T-cell (primary cell): ENCODE measurements around the gene SVEP1. TPM values are rescaled to one million over a fixed set of nuclear protein-coding genes. Genes with fewer than 3 reads are reported as not detected.
"Not testable (repeated sequence)": the region's sequence is repeated elsewhere in the genome, so short reads cannot be mapped to it uniquely, and the experiment has no call there.

Experiments used
- ATAC-seq, 4 experiments: fragments of 200-7000 bp in 3 of 4; fragments of 150-1000 bp in 1 of 4; cut with Tn5 transposase; replicated peaks in 1 of 4; 1 replicate in 3 of 4; 2 replicates in 1 of 4; pipeline ENCODE4 v1.10.0; 2021; ENCODE audit warnings: moderate library complexity in 3 of 4, mild to moderate bottlenecking in 2 of 4, moderate number of reproducible peaks in 1 of 4
- CTCF ChIA-PET, 2 donors: fragments of 300-600 bp; sonication (Branson Sonifier 250); formaldehyde crosslinking; loops; one replicate each; lab custom pipeline; 2022; ENCODE audit warnings: antibody characterized with exemption in 2 of 2; lab: Charles Lee
- POLR2A ChIA-PET, 2 donors: fragments of 300-600 bp; sonication (Branson Sonifier 250); formaldehyde crosslinking; loops; one replicate each; lab custom pipeline; 2022; ENCODE audit warnings: antibody characterized with exemption in 2 of 2; lab: Charles Lee
- DNase-seq, 35 experiments: peaks; one replicate each; pipeline versions ENCODE4 v3.0.0 to v3.0.0-alpha.2; 2013 to 2023
- H3K27ac ChIP-seq: one replicate; pipeline ENCODE4 v1.5.1; 2013; ENCODE audit warnings: low read length
- H3K27me3 ChIP-seq, 2 experiments: replicated peaks in 1 of 2; 1 replicate in 1 of 2; 2 replicates in 1 of 2; pipeline versions ENCODE4 v1.6.1 to v1.7.0; 2013; ENCODE audit warnings: low read length in 1 of 2, mixed read lengths in 1 of 2; ENCODE audit not compliant: control insufficient read depth in 2 of 2, insufficient read depth in 2 of 2; ENCODE audit errors: extremely low read depth in 1 of 2
- H3K36me3 ChIP-seq, 2 donors: 1 replicate in 1 of 2; 2 replicates in 1 of 2; pipeline versions ENCODE4 v1.6.1 to v1.7.0; 2013; ENCODE audit warnings: low read length in 1 of 2; ENCODE audit not compliant: control insufficient read depth in 2 of 2, insufficient read depth in 1 of 2; ENCODE audit errors: extremely low read depth in 1 of 2
- H3K4me1 ChIP-seq, 2 experiments: 1 replicate in 1 of 2; 2 replicates in 1 of 2; pipeline versions ENCODE4 v1.6.1 to v1.7.0; 2013; ENCODE audit warnings: low read length in 2 of 2, mixed read lengths in 1 of 2; ENCODE audit not compliant: insufficient read depth in 2 of 2, control insufficient read depth in 1 of 2; ENCODE audit errors: extremely low read depth in 1 of 2
- H3K4me3 ChIP-seq, 2 donors: 1 replicate in 1 of 2; 2 replicates in 1 of 2; pipeline versions ENCODE4 v1.5.1 to v1.7.0; 2013; ENCODE audit warnings: mild to moderate bottlenecking in 2 of 2, low read length in 1 of 2, moderate library complexity in 1 of 2; ENCODE audit not compliant: control insufficient read depth in 1 of 2; ENCODE audit errors: extremely low read depth in 1 of 2
- H3K9me3 ChIP-seq: 2 replicates; pipeline ENCODE4 v1.7.0; 2013
- H3K27ac Mint-ChIP-seq, 2 donors: one replicate each; pipeline ENCODE4 v1.8.0; 2020 to 2021; ENCODE audit warnings: mild to moderate bottlenecking in 2 of 2, mixed read lengths in 2 of 2
- H3K27me3 Mint-ChIP-seq, 2 donors: one replicate each; pipeline ENCODE4 v1.8.0; 2021 to 2022; ENCODE audit warnings: mixed read lengths in 2 of 2
- H3K36me3 Mint-ChIP-seq: one replicate; pipeline ENCODE4 v1.8.0; 2021; ENCODE audit warnings: mixed read lengths
- H3K4me1 Mint-ChIP-seq, 3 donors: one replicate each; pipeline ENCODE4 v1.8.0; 2020 to 2022; ENCODE audit warnings: mixed read lengths in 3 of 3, mild to moderate bottlenecking in 1 of 3
- H3K4me3 Mint-ChIP-seq, 3 donors: one replicate each; pipeline ENCODE4 v1.8.0; 2020 to 2022; ENCODE audit warnings: mild to moderate bottlenecking in 3 of 3, mixed read lengths in 3 of 3, moderate library complexity in 3 of 3
- H3K9me3 Mint-ChIP-seq, 3 donors: one replicate each; pipeline ENCODE4 v1.8.0; 2020 to 2022; ENCODE audit warnings: mixed read lengths in 3 of 3
- WGBS: methylation state at CpG from one replicate; pipeline ENCODE4 v1.1.5; 2013; ENCODE audit warnings: missing lambda C conversion rate; ENCODE audit not compliant: insufficient coverage; 5-methylcytosine and 5-hydroxymethylcytosine counted together
- total RNA-seq, 35 experiments: library from RNA in 6 of 35; stranded (reverse) in 6 of 35; fragments of 120-200 nt in 1 of 35; gene quantifications; one replicate each; pipeline versions ENCODE4 v1.2.1 to v1.2.4 and lab custom pipeline; 2013 to 2026

Gene SVEP1
- total RNA-seq, 5 donors from 2014 or later (not counting 1 experiment from before 2014, with no cell fraction given): 0.03 to 0.12 (median 0.10) TPM; not detected in 2

- H3K27me3 Mint-ChIP-seq: no peaks in the 10 kb centered on the region
- no CpG with 5 or more reads among the region's 4 CpGs for WGBS
- H3K4me1 ChIP-seq: no peaks in the 10 kb centered on the region
- ATAC-seq (no peak), DNase-seq (no peak)
- H3K4me3 Mint-ChIP-seq: no peak overlapping the region
- no peak overlapping the region for H3K27ac ChIP-seq
- H3K36me3 Mint-ChIP-seq: no peaks in the 10 kb centered on the region
- H3K27me3 ChIP-seq: no peaks in the 10 kb centered on the region
- H3K36me3 ChIP-seq: no peaks in the 10 kb centered on the region
- no peaks in the 10 kb centered on the region for H3K9me3 ChIP-seq
- POLR2A ChIA-PET: no interaction called here
- no peaks in the 10 kb centered on the region for H3K4me1 Mint-ChIP-seq
- no peak overlapping the region for H3K4me3 ChIP-seq
- no peak overlapping the region for H3K27ac Mint-ChIP-seq
- CTCF ChIA-PET: no interaction called here
- H3K9me3 Mint-ChIP-seq: peaks cover 0 to 12% (median 10%) of the 10 kb centered on the region in 3 donors
These were observed 42.7 kb downstream of the SVEP1 start for GRCh38 chr9:110536822-110537221.

GRCh38 chr9:110534162-110534561, 45.4 kb downstream of the SVEP1 start:
- H3K36me3 ChIP-seq, H3K4me3 Mint-ChIP-seq, DNase-seq, H3K4me3 ChIP-seq, H3K27ac Mint-ChIP-seq, H3K27me3 Mint-ChIP-seq, H3K27ac ChIP-seq, CTCF ChIA-PET, H3K4me1 ChIP-seq, H3K9me3 ChIP-seq, H3K36me3 Mint-ChIP-seq, H3K27me3 ChIP-seq, H3K4me1 Mint-ChIP-seq, ATAC-seq, POLR2A ChIA-PET: not testable (repeated sequence)
- H3K9me3 Mint-ChIP-seq: peaks cover 4 to 16% (median 10%) of the 10 kb centered on the region in 3 donors
- no CpG with 5 or more reads among the region's 4 CpGs for WGBS

GRCh38 chr9:110532908-110533665, 46.5 kb downstream of the SVEP1 start:
- WGBS: 64% methylated on average over 6 of the region's 9 CpGs
- Mint-ChIP-seq H3K4me3 (no peak overlapping the region), H3K4me1 (no peaks in the 10 kb centered on the region), H3K27me3 (peaks cover 0 to 3% of the 10 kb centered on the region in 2 donors), H3K27ac (no peak overlapping the region), H3K36me3 (no peaks in the 10 kb centered on the region), H3K9me3 (peaks cover 7 to 18% (median 10%) of the 10 kb centered on the region in 3 donors)
- Histone ChIP-seq H3K4me3 (no peak overlapping the region), H3K9me3 (no peaks in the 10 kb centered on the region), H3K27me3 (no peaks in the 10 kb centered on the region), H3K36me3 (no peaks in the 10 kb centered on the region), H3K4me1 (no peaks in the 10 kb centered on the region), H3K27ac (no peak overlapping the region)
- ATAC-seq (no peak), DNase-seq (no peak)
- ChIA-PET POLR2A (no interaction called here), CTCF (no interaction called here)

- Mint-ChIP-seq H3K27ac (no peak overlapping the region), H3K9me3 (peaks cover 7 to 18% (median 10%) of the 10 kb centered on the region in 3 donors), H3K4me1 (no peaks in the 10 kb centered on the region), H3K27me3 (peaks cover 0 to 3% of the 10 kb centered on the region in 2 donors), H3K36me3 (no peaks in the 10 kb centered on the region), H3K4me3 (no peak overlapping the region)
- CTCF ChIA-PET: no interaction called here
- POLR2A ChIA-PET: interaction anchor here in 1 of 2 donors (0.6 kb wide), 1 partner anchor 573 kb away, joined by 3 read pairs; no protein-coding TSS in a partner anchor
- no peaks in the 10 kb centered on the region for H3K4me1 ChIP-seq
- DNase-seq (no peak), ATAC-seq (no peak)
- no peak overlapping the region for H3K4me3 ChIP-seq
- no peaks in the 10 kb centered on the region for H3K9me3 ChIP-seq
- H3K27me3 ChIP-seq: no peaks in the 10 kb centered on the region
- no peak overlapping the region for H3K27ac ChIP-seq
- H3K36me3 ChIP-seq: no peaks in the 10 kb centered on the region
These were observed 47.8 kb downstream of the SVEP1 start for GRCh38 chr9:110531776-110532175.

- no CpG with 5 or more reads among the region's 1 CpG for WGBS
- CTCF ChIA-PET: not testable (repeated sequence)
These were observed 48.3 kb downstream of the SVEP1 start for GRCh38 chr9:110531241-110531640.

GRCh38 chr9:110528645-110529044, 50.9 kb downstream of the SVEP1 start:
- H3K36me3 ChIP-seq: no peaks in the 10 kb centered on the region
- H3K4me1 Mint-ChIP-seq: no peaks in the 10 kb centered on the region
- H3K9me3 Mint-ChIP-seq: peaks cover 0 to 7% (median 6%) of the 10 kb centered on the region in 3 donors
- no peak overlapping the region for H3K27ac Mint-ChIP-seq
- H3K4me1 ChIP-seq: no peaks in the 10 kb centered on the region
- H3K36me3 Mint-ChIP-seq: no peaks in the 10 kb centered on the region
- DNase-seq: no peak
- ChIA-PET CTCF (no interaction called here), POLR2A (no interaction called here)
- no peak overlapping the region for H3K4me3 Mint-ChIP-seq
- H3K27me3 Mint-ChIP-seq: peaks cover 0 to 3% of the 10 kb centered on the region in 2 donors
- H3K27ac ChIP-seq: no peak overlapping the region
- ATAC-seq: no peak
- no peaks in the 10 kb centered on the region for H3K9me3 ChIP-seq
- no peaks in the 10 kb centered on the region for H3K27me3 ChIP-seq
- no peak overlapping the region for H3K4me3 ChIP-seq

More at GRCh38 chr9:110531241-110531640, 48.3 kb downstream of the SVEP1 start:
- H3K27me3 Mint-ChIP-seq, H3K27ac Mint-ChIP-seq, H3K4me3 ChIP-seq, H3K4me3 Mint-ChIP-seq, H3K4me1 Mint-ChIP-seq, H3K27ac ChIP-seq, ATAC-seq, H3K36me3 Mint-ChIP-seq, H3K27me3 ChIP-seq, DNase-seq, H3K4me1 ChIP-seq, H3K9me3 ChIP-seq, H3K36me3 ChIP-seq: not testable (repeated sequence)
- peaks cover 7 to 18% (median 10%) of the 10 kb centered on the region in 3 donors for H3K9me3 Mint-ChIP-seq
- POLR2A ChIA-PET: interaction anchor here in 1 of 2 donors (0.6 kb wide), 1 partner anchor 572 kb away, joined by 3 read pairs; no protein-coding TSS in a partner anchor
